CD14-positive monocyte (primary cell): Measurements from ENCODE around the gene ITPR3. TPM values are rescaled to one million over a fixed set of nuclear protein-coding genes. Genes with fewer than 3 reads are reported as not detected.

Experiments used
- DNase-seq, 3 donors: peaks; one replicate each; pipeline ENCODE4 v3.0.0-alpha.2; 2011 to 2022
- H2AFZ ChIP-seq: 2 replicates; pipeline ENCODE4 v1.6.0; 2012; ENCODE audit warnings: mild to moderate bottlenecking, low read depth, low read length, inconsistent platforms; ENCODE audit not compliant: insufficient read depth, poor library complexity, severe bottlenecking
- H3K27ac ChIP-seq, 2 donors: 1 replicate in 1 of 2; 2 replicates in 1 of 2; pipeline ENCODE4 v1.5.1; 2012 to 2013; ENCODE audit warnings: low read length in 2 of 2, control low read depth in 1 of 2, inconsistent platforms in 1 of 2, low read depth in 1 of 2, mild to moderate bottlenecking in 1 of 2
- H3K27me3 ChIP-seq, 2 donors: one replicate each; pipeline versions ENCODE4 v1.6.0 to v1.6.1; 2011 to 2013; ENCODE audit warnings: low read length in 2 of 2; ENCODE audit not compliant: control insufficient read depth in 2 of 2, insufficient read depth in 2 of 2
- H3K36me3 ChIP-seq, 2 donors: replicated peaks in 1 of 2; 1 replicate in 1 of 2; 2 replicates in 1 of 2; pipeline versions ENCODE4 v1.5.1 to v1.6.1; 2012 to 2013; ENCODE audit warnings: low read length in 2 of 2, control low read depth in 1 of 2, inconsistent platforms in 1 of 2, mild to moderate bottlenecking in 1 of 2; ENCODE audit not compliant: insufficient read depth in 2 of 2, control insufficient read depth in 1 of 2
- H3K4me1 ChIP-seq, 2 donors: 1 replicate in 1 of 2; 2 replicates in 1 of 2; pipeline versions ENCODE4 v1.5.1 to v1.6.1; 2012 to 2013; ENCODE audit warnings: low read length in 2 of 2, control low read depth in 1 of 2, inconsistent platforms in 1 of 2, mild to moderate bottlenecking in 1 of 2, moderate library complexity in 1 of 2; ENCODE audit not compliant: insufficient read depth in 2 of 2, control insufficient read depth in 1 of 2
- H3K4me2 ChIP-seq: replicated peaks from 2 replicates; pipeline ENCODE3; 2012; ENCODE audit warnings: low read length, moderate library complexity, mild to moderate bottlenecking; ENCODE audit not compliant: poor library complexity, severe bottlenecking; ENCODE audit errors: extremely low read depth
- H3K4me3 ChIP-seq, 3 experiments: fragments of 200-600 bp in 1 of 3; sonication (generic) in 1 of 3; replicated peaks in 1 of 3; 1 replicate in 2 of 3; 2 replicates in 1 of 3; pipeline ENCODE4 v1.5.1; 2011 to 2013; ENCODE audit warnings: low read length in 3 of 3, mild to moderate bottlenecking in 3 of 3, control low read depth in 2 of 3, low read depth in 2 of 3, inconsistent platforms in 1 of 3, moderate library complexity in 1 of 3
- H3K79me2 ChIP-seq: 2 replicates; pipeline ENCODE4 v1.6.0; 2012; ENCODE audit warnings: mild to moderate bottlenecking, control low read depth, inconsistent platforms, low read length, moderate library complexity; ENCODE audit not compliant: insufficient read depth
- H3K9ac ChIP-seq: 2 replicates; pipeline ENCODE4 v1.6.0; 2017; ENCODE audit warnings: low read length, mild to moderate bottlenecking; ENCODE audit not compliant: insufficient read depth, poor library complexity, severe bottlenecking
- H3K9me3 ChIP-seq, 2 donors: replicated peaks in 1 of 2; 1 replicate in 1 of 2; 2 replicates in 1 of 2; pipeline versions ENCODE4 v1.5.1 to v1.6.1; 2012 to 2013; ENCODE audit warnings: low read length in 2 of 2, control low read depth in 1 of 2; ENCODE audit not compliant: control insufficient read depth in 1 of 2, insufficient read depth in 1 of 2
- H4K20me1 ChIP-seq: 2 replicates; pipeline ENCODE4 v1.6.0; 2012; ENCODE audit warnings: mild to moderate bottlenecking, low read length, control low read depth, moderate library complexity; ENCODE audit not compliant: insufficient read depth
- H3K27ac Mint-ChIP-seq, 7 donors: one replicate each; pipeline ENCODE4 v1.8.0; 2020; ENCODE audit warnings: mild to moderate bottlenecking in 7 of 7, mixed read lengths in 7 of 7, moderate library complexity in 6 of 7, inconsistent platforms in 2 of 7
- H3K27me3 Mint-ChIP-seq, 3 donors: one replicate each; pipeline ENCODE4 v1.8.0; 2021 to 2022; ENCODE audit warnings: low read depth in 3 of 3, mild to moderate bottlenecking in 3 of 3, mixed read lengths in 3 of 3, moderate library complexity in 3 of 3, inconsistent platforms in 1 of 3
- H3K36me3 Mint-ChIP-seq, 2 donors: one replicate each; pipeline ENCODE4 v1.8.0; 2020; ENCODE audit warnings: mixed read lengths in 2 of 2, inconsistent platforms in 1 of 2, mild to moderate bottlenecking in 1 of 2
- H3K4me1 Mint-ChIP-seq: one replicate; pipeline ENCODE4 v1.8.0; 2020; ENCODE audit warnings: mild to moderate bottlenecking, mixed read lengths
- H3K4me3 Mint-ChIP-seq, 2 donors: one replicate each; pipeline ENCODE4 v1.8.0; 2020; ENCODE audit warnings: mild to moderate bottlenecking in 2 of 2, mixed read lengths in 2 of 2, moderate library complexity in 1 of 2
- H3K9me3 Mint-ChIP-seq, 7 donors: one replicate each; pipeline ENCODE4 v1.8.0; 2020 to 2022; ENCODE audit warnings: mixed read lengths in 7 of 7, mild to moderate bottlenecking in 6 of 7, moderate library complexity in 6 of 7, inconsistent platforms in 2 of 7
- WGBS: methylation state at CpG from one replicate; pipeline ENCODE4 v1.1.5; 2013; ENCODE audit warnings: missing lambda C conversion rate; ENCODE audit not compliant: insufficient coverage; 5-methylcytosine and 5-hydroxymethylcytosine counted together
- intact Hi-C, 2 donors: fragments of 100-400 bp; cut with micrococcal nuclease; formaldehyde crosslinking; loops; one replicate each; pipeline versions ENCODE4 v1.15.0 to v1.15.1; 2023
- polyA plus RNA-seq, 3 donors: library from polyadenylated mRNA; depleted of rRNA in 1 of 3; unstranded in 2 of 3; stranded (reverse) in 1 of 3; fragments of 300-500 nt in 2 of 3; fragments of >200 nt in 1 of 3; fragmentation: Illumina TruSeq in 2 of 3; gene quantifications; 1 replicate in 2 of 3; 2 replicates in 1 of 3; pipeline ENCODE4 v1.2.3, GENCODE V29; 2012 to 2021
- TF ChIP-seq, protein P1 (sequence below): fragments of 200-600 bp; IDR thresholded peaks from one replicate; pipeline ENCODE4 v1.8.0; 2022; ENCODE audit warnings: antibody characterized with exemption, mild to moderate bottlenecking

Gene ITPR3
- polyA plus RNA-seq, 3 donors, result 1.8 TPM; not detected in 2

DNA sequence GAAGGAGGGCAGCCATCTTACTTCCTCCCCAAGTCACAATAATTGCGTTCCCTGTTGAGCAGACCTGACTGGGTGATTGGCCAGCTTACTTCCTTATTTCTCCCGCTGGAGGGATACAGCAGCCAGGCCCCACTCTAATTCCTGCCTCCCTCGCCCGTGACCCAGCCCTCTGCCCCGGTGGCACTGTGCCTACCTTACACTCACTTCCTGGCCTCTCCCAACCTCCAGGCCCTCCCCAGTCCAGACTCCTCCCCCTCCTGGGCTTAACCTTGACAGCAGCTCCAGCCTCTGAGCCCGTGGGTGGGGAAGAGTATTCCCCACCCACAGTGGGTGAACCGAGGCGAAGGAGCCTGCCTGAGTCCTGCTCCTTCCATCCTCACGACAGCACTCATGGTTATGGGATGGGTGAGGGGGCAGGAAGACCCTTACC is 44.0 kb upstream of the ITPR3 start:
- H2AFZ ChIP-seq, result peak overlapping the region; percentile 61
- TF ChIP-seq, protein P1, sequence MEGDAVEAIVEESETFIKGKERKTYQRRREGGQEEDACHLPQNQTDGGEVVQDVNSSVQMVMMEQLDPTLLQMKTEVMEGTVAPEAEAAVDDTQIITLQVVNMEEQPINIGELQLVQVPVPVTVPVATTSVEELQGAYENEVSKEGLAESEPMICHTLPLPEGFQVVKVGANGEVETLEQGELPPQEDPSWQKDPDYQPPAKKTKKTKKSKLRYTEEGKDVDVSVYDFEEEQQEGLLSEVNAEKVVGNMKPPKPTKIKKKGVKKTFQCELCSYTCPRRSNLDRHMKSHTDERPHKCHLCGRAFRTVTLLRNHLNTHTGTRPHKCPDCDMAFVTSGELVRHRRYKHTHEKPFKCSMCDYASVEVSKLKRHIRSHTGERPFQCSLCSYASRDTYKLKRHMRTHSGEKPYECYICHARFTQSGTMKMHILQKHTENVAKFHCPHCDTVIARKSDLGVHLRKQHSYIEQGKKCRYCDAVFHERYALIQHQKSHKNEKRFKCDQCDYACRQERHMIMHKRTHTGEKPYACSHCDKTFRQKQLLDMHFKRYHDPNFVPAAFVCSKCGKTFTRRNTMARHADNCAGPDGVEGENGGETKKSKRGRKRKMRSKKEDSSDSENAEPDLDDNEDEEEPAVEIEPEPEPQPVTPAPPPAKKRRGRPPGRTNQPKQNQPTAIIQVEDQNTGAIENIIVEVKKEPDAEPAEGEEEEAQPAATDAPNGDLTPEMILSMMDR, result no peak
- peak overlapping the region; percentile 88 for H3K4me2 ChIP-seq
- intact Hi-C loops, result no loop called here
- Mint-ChIP-seq H3K27me3 (no peaks in the 10 kb centered on the region), H3K36me3 (peaks cover 40 to 45% of the 10 kb centered on the region in 2 donors), H3K4me3 (peak overlapping the region; percentile 55 to 70), H3K9me3 (no peaks in the 10 kb centered on the region), H3K27ac (peak overlapping the region; percentile 91 to 97 (median 93)), H3K4me1 (peaks cover 35% of the 10 kb centered on the region)
- DNase-seq, result peak; percentile 52 to 80 (median 78)
- peak overlapping the region; percentile 76 to 90 for H3K27ac ChIP-seq
- peak overlapping the region in 1 of 3 experiments; percentile 99 for H3K4me3 ChIP-seq
- H3K4me1 ChIP-seq, result peaks cover 37 to 40% of the 10 kb centered on the region in 2 donors
- peaks cover 26 to 31% of the 10 kb centered on the region in 2 donors for H3K36me3 ChIP-seq
- H3K9ac ChIP-seq, result peak overlapping the region; percentile 1
- no peaks in the 10 kb centered on the region for H4K20me1 ChIP-seq
- peaks cover 41% of the 10 kb centered on the region for H3K79me2 ChIP-seq
- H3K9me3 ChIP-seq, result no peaks in the 10 kb centered on the region
- 0% methylated on average over 5 of the region's 9 CpGs for WGBS
- no peaks in the 10 kb centered on the region for H3K27me3 ChIP-seq

DNA sequence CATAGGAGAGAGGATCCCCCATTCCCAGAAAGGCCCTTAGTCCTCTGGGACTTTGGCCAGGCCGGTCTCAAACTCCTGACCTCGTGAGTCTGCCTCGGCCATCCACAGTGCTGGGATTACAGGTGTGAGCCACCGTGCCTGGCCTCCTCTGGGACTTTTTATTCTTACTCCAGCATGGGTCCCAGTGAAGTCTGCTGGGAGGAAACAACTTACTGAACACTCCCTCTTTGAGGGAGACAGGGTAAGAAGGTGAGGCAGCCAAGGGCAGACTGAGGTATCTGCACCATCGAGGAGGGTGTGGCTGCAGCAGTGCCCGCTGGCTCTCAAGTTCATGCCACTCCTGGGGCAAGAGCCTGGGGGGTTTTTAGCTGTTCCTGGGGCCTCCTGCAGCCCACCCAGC is 43.4 kb upstream of the ITPR3 start:
- Mint-ChIP-seq H3K36me3 (peaks cover 36 to 41% of the 10 kb centered on the region in 2 donors), H3K27me3 (no peaks in the 10 kb centered on the region), H3K27ac (peak overlapping the region; percentile 91 to 97 (median 93)), H3K9me3 (no peaks in the 10 kb centered on the region), H3K4me3 (peak overlapping the region; percentile 70 to 94), H3K4me1 (peaks cover 31% of the 10 kb centered on the region)
- peaks cover 41% of the 10 kb centered on the region for H3K79me2 ChIP-seq
- H3K4me3 ChIP-seq, result peak overlapping the region in 1 of 3 experiments; percentile 99
- DNase-seq, result no peak
- no peak overlapping the region for H2AFZ ChIP-seq
- peaks cover 26 to 28% of the 10 kb centered on the region in 2 donors for H3K36me3 ChIP-seq
- peak overlapping the region; percentile 76 to 90 for H3K27ac ChIP-seq
- 90% methylated on average over 6 of the region's 6 CpGs for WGBS
- no peaks in the 10 kb centered on the region for H3K27me3 ChIP-seq
- TF ChIP-seq, protein P1, result no peak
- H3K4me1 ChIP-seq, result peaks cover 37 to 39% of the 10 kb centered on the region in 2 donors
- no peaks in the 10 kb centered on the region for H4K20me1 ChIP-seq
- intact Hi-C loops, result no loop called here
- no peaks in the 10 kb centered on the region for H3K9me3 ChIP-seq
- peak overlapping the region; percentile 1 for H3K9ac ChIP-seq
- H3K4me2 ChIP-seq, result peak overlapping the region; percentile 88
